Measurements from ENCODE around the gene LARGE1. TPM values are rescaled to one million over a fixed set of nuclear protein-coding genes. Genes with fewer than 3 reads are reported as not detected.
"Not testable (repeated sequence)": the region's sequence is repeated elsewhere in the genome, so short reads cannot be mapped to it uniquely, and the experiment has no call there.

Gene LARGE1
- total and polyA plus RNA-seq, 2 experiments from 2014 or later: 1.5 to 12.8 TPM

DNA sequence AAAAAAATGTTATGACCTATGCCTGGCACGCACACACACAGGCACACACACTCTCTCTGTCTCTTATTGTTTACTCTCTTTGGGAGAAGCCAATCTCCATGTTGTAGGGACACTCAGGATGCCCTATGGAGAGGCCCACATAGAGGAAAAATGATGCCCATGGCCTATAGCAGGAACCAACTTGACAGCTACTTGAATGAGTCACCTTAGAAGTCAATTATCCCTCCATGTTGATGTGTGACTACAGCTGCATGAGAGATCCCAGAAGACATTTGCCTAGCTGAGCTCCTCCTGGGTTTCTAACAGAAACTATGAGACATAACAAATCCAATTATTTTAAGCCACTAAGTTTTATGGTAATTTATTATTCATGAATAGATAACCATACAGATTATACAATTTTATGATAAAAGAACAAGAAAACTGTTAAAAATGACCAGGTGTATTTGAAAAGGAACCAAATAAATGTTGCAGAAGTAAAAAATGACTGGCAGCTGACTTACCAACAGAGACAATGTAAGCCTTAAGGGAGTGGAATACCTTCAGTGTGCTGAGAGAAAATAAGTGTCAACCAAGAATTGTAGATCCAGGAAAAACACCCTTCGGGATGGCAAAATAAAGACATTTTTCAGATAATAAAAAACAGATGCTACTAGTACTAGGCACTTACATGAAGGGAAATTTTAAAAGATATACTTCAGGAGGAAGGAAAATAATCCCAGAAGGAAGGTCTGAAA lies 458.4 kb downstream of the LARGE1 start:
- H3K27ac ChIP-seq: no peak overlapping the region
- no peaks in the 10 kb centered on the region for H3K9me2 ChIP-seq (ENCODE audit: insufficient read depth)
- 66 to 78% methylated on average over 2 of the region's 2 CpGs for WGBS, 2 experiments (ENCODE audit: low coverage in 1 of 2, low lambda C conversion rate in 2 of 2, missing lambda C conversion rate in 2 of 2)
- H3K9ac ChIP-seq: no peak overlapping the region
- H3F3A ChIP-seq (ENCODE audit: insufficient read depth): no peaks in the 10 kb centered on the region
- no peaks in the 10 kb centered on the region for H3K27me3 ChIP-seq (replicated peaks; ENCODE audit: insufficient read depth)
- DNase-seq: no peak
- TF ChIP-seq EZH2phosphoT487 (IDR thresholded peaks at IDR 0.05; ENCODE audit: insufficient read depth, low read depth): no peak
- TF ChIP-seq EZH2 (IDR thresholded peaks at IDR 0.05; ENCODE audit: insufficient read depth, poor library complexity, severe bottlenecking): no peak
- H3K9me3 ChIP-seq (ENCODE audit: low read depth): no peaks in the 10 kb centered on the region
- no peak overlapping the region for H3K4me3 ChIP-seq
- no peaks in the 10 kb centered on the region for H3K4me1 ChIP-seq (ENCODE audit: insufficient read depth)
- no peaks in the 10 kb centered on the region for H3K79me2 ChIP-seq (ENCODE audit: insufficient read depth)
- H3K36me3 ChIP-seq (ENCODE audit: low read depth): no peaks in the 10 kb centered on the region
- in situ Hi-C loops (cut with MboI): no loop called here
- H2AFZ ChIP-seq: no peak overlapping the region
- no peak overlapping the region for H3K4me2 ChIP-seq (ENCODE audit: unreplicated experiment)
- no peaks in the 10 kb centered on the region for H4K20me1 ChIP-seq (ENCODE audit: insufficient read depth)

DNA sequence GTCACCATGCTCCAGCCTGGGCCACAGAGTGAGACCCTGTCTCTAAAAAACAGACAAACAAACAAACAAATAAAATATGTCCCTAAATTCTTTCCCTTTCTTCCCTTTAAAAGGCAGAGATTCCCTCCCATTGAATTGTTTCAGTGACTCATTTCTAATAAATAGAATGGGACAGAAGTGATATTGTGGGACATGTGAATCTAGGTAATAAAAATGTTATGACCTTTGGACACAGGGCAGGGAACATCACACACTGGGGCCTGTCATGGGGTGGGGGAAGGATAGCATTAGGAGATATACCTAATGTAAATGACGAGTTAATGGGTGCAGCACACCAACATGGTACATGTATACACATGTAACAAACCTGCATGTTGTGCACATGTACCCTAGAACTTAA lies 459.0 kb downstream of the LARGE1 start:
- H3K4me1 ChIP-seq (ENCODE audit: insufficient read depth); H3K27me3 ChIP-seq (replicated peaks; ENCODE audit: insufficient read depth); H3K79me2 ChIP-seq (ENCODE audit: insufficient read depth); H3F3A ChIP-seq (ENCODE audit: insufficient read depth); DNase-seq; in situ Hi-C loops (cut with MboI); H3K9ac ChIP-seq; H3K9me3 ChIP-seq (ENCODE audit: low read depth); H3K4me2 ChIP-seq (ENCODE audit: unreplicated experiment); H3K27ac ChIP-seq; H3K36me3 ChIP-seq (ENCODE audit: low read depth); H3K9me2 ChIP-seq (ENCODE audit: insufficient read depth); H3K4me3 ChIP-seq; H4K20me1 ChIP-seq (ENCODE audit: insufficient read depth); H2AFZ ChIP-seq: not testable (repeated sequence)
- 43 to 78% methylated on average over 1 of the region's 1 CpG for WGBS, 2 experiments (ENCODE audit: low coverage in 1 of 2, low lambda C conversion rate in 2 of 2, missing lambda C conversion rate in 2 of 2)

DNA sequence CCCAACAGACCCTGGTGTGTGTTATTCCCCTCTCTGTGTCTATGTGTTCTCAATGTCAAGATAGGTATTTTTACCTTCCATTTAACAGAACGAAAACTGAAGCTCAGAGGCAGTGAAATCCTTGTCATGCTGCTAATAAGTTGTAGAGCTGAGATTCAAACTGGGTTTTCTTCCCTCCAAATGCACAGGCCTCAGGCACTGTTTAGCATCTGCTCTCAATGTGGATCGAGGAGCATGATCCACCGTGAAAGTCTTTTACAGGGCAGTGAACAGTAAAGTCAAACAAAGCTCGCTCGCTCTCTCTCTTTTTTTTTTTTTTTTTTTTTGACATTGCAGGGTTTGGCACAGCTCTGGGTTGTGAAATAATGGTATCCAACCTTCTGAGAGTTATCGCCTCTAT lies 461.1 kb downstream of the LARGE1 start:
- H2AFZ ChIP-seq: no peak overlapping the region

DNA sequence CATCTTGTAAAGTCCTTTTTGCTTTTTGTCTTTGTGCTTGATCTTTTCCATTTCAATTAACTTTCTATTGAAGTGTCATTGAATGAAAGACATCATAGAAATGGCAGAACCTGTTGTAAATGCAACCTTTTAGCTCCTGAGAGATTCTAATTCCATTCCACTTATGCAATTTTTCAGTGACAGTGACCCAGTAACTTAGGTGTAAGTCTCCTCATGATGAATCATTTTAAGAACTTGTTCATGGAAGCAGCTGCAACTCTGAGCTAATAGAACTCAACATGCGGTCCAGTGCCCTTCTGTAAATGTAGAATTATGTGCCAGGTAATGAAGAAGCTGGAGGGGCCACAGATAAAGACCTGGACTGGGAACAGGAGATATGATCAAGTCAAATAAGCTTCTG lies 463.8 kb downstream of the LARGE1 start:
- WGBS, 2 experiments (ENCODE audit: low coverage in 1 of 2, low lambda C conversion rate in 2 of 2, missing lambda C conversion rate in 2 of 2): 92 to 100% methylated on average over 1 of the region's 1 CpG

More for the DNA sequence above, 461.1 kb downstream of the LARGE1 start:
- no peak overlapping the region for H3K27ac ChIP-seq
- H3K9me2 ChIP-seq (ENCODE audit: insufficient read depth): no peaks in the 10 kb centered on the region
- H3K4me3 ChIP-seq: no peak overlapping the region
- no peaks in the 10 kb centered on the region for H3K4me1 ChIP-seq (ENCODE audit: insufficient read depth)
- 74 to 76% methylated on average over 6 of the region's 6 CpGs for WGBS, 2 experiments (ENCODE audit: low coverage in 1 of 2, low lambda C conversion rate in 2 of 2, missing lambda C conversion rate in 2 of 2)
- in situ Hi-C loops (cut with MboI): no loop called here
- no peaks in the 10 kb centered on the region for H3K9me3 ChIP-seq (ENCODE audit: low read depth)
- no peaks in the 10 kb centered on the region for H3F3A ChIP-seq (ENCODE audit: insufficient read depth)
- H3K4me2 ChIP-seq (ENCODE audit: unreplicated experiment): no peak overlapping the region
- H3K9ac ChIP-seq: no peak overlapping the region
- no peaks in the 10 kb centered on the region for H3K27me3 ChIP-seq (replicated peaks; ENCODE audit: insufficient read depth)
- no peak for DNase-seq
- no peak for TF ChIP-seq EZH2phosphoT487 (IDR thresholded peaks at IDR 0.05; ENCODE audit: insufficient read depth, low read depth)
- TF ChIP-seq EZH2 (IDR thresholded peaks at IDR 0.05; ENCODE audit: insufficient read depth, poor library complexity, severe bottlenecking): no peak
- no peaks in the 10 kb centered on the region for H3K79me2 ChIP-seq (ENCODE audit: insufficient read depth)
- H3K36me3 ChIP-seq (ENCODE audit: low read depth): no peaks in the 10 kb centered on the region
- no peaks in the 10 kb centered on the region for H4K20me1 ChIP-seq (ENCODE audit: insufficient read depth)

More for the DNA sequence above, 463.8 kb downstream of the LARGE1 start:
- Histone ChIP-seq H3K4me3 (no peak overlapping the region), H3K4me1 (ENCODE audit: insufficient read depth) (no peaks in the 10 kb centered on the region), H3K27ac (no peak overlapping the region), H3F3A (ENCODE audit: insufficient read depth) (no peaks in the 10 kb centered on the region), H3K9me2 (ENCODE audit: insufficient read depth) (no peaks in the 10 kb centered on the region), H3K9me3 (ENCODE audit: low read depth) (no peaks in the 10 kb centered on the region), H3K79me2 (ENCODE audit: insufficient read depth) (no peaks in the 10 kb centered on the region), H3K27me3 (replicated peaks; ENCODE audit: insufficient read depth) (no peaks in the 10 kb centered on the region), H4K20me1 (ENCODE audit: insufficient read depth) (no peaks in the 10 kb centered on the region), H3K36me3 (ENCODE audit: low read depth) (no peaks in the 10 kb centered on the region), H3K9ac (no peak overlapping the region), H2AFZ (no peak overlapping the region), H3K4me2 (ENCODE audit: unreplicated experiment) (no peak overlapping the region)
- no peak for TF ChIP-seq EZH2 (IDR thresholded peaks at IDR 0.05; ENCODE audit: insufficient read depth, poor library complexity, severe bottlenecking)
- TF ChIP-seq EZH2phosphoT487 (IDR thresholded peaks at IDR 0.05; ENCODE audit: insufficient read depth, low read depth): no peak
- in situ Hi-C loops (cut with MboI): no loop called here
- DNase-seq: no peak

All from GM23248 (cell line).